PC-3 (cell line): ENCODE results near the gene STRBP.

Experiments used
- CTCF ChIP-seq: fragments of 300-600 bp; sonication (generic); conservative IDR thresholded peaks from 2 replicates; pipeline ENCODE4 v1.5.1; 2017; ENCODE audit warnings: antibody characterized with exemption, low read depth, mild to moderate bottlenecking, low read length
- EZH2 ChIP-seq: fragments of 300-600 bp; sonication (generic); IDR thresholded peaks from one replicate; pipeline ENCODE4 v1.6.1; 2017; ENCODE audit warnings: antibody characterized with exemption, mild to moderate bottlenecking, low read length; ENCODE audit not compliant: unreplicated experiment
- EZH2phosphoT487 ChIP-seq: fragments of 300-600 bp; sonication (generic); IDR thresholded peaks from 2 replicates; pipeline ENCODE4 v1.6.1; 2018; ENCODE audit warnings: mild to moderate bottlenecking, antibody characterized with exemption, low read length, borderline replicate concordance

DNA sequence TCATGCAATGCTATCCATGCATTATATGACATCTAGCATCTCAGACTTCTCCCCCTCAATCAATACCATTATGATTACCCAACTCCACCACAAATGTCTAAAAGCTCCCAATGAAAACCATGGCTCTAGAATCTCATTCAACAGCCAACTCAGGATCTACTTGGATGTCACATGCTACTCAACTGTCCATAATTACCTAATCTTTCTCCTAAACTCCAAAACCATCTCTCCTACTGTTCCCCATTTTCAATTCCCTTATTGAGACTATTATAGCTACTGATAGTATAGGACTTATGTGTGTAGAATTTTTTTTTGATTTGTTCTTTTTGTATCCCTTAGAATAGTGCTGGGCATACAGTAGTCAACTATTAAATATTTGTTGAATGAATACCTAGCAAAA is 8.2 kb upstream of the STRBP start:
- TF ChIP-seq EZH2phosphoT487 (no peak), CTCF (no peak), EZH2 (no peak)
